ENCODE data around the gene TACC2.
"Not testable (repeated sequence)": the region's sequence is repeated elsewhere in the genome, so short reads cannot be mapped to it uniquely, and the experiment has no call there.

The TACC2 gene

GRCh38 chr10:122201401-122201800, 212.4 kb downstream of the TACC2 start:
- no peak for DNase-seq

- not testable (repeated sequence) for DNase-seq
These were observed 214.2 kb downstream of the TACC2 start for GRCh38 chr10:122203180-122203579.

GRCh38 chr10:122204691-122205489, 215.9 kb downstream of the TACC2 start:
- DNase-seq, result no peak

GRCh38 chr10:122206471-122207065, 217.6 kb downstream of the TACC2 start:
- no peak for DNase-seq

GRCh38 chr10:122207163-122207562, 218.2 kb downstream of the TACC2 start:
- DNase-seq, result no peak

- no peak for DNase-seq
These were observed 218.6 kb downstream of the TACC2 start for GRCh38 chr10:122207596-122207995.

- no peak for DNase-seq
These were observed 219.8 kb downstream of the TACC2 start for GRCh38 chr10:122208571-122209430.

GRCh38 chr10:122210481-122211265, 221.7 kb downstream of the TACC2 start:
- no peak for DNase-seq

GRCh38 chr10:122213364-122213763, 224.4 kb downstream of the TACC2 start:
- DNase-seq, result no peak

GRCh38 chr10:122213766-122214165, 224.8 kb downstream of the TACC2 start:
- no peak for DNase-seq

GRCh38 chr10:122216047-122216446, 227.1 kb downstream of the TACC2 start:
- DNase-seq, result no peak

GRCh38 chr10:122219340-122219739, 230.4 kb downstream of the TACC2 start:
- DNase-seq, result no peak

- no peak for DNase-seq
These were observed 231.8 kb downstream of the TACC2 start for GRCh38 chr10:122220736-122221135.

- no peak for DNase-seq
These were observed 233.0 kb downstream of the TACC2 start for GRCh38 chr10:122221958-122222357.

- no peak for DNase-seq
These were observed 233.7 kb downstream of the TACC2 start for GRCh38 chr10:122222638-122223037.

- DNase-seq, result no peak
These were observed 235.2 kb downstream of the TACC2 start for GRCh38 chr10:122224159-122224558.

GRCh38 chr10:122225330-122225729, 236.4 kb downstream of the TACC2 start:
- DNase-seq, result no peak

- DNase-seq, result no peak
These were observed 238.8 kb downstream of the TACC2 start for GRCh38 chr10:122227754-122228153.

GRCh38 chr10:122229666-122230065, 240.7 kb downstream of the TACC2 start:
- DNase-seq, result no peak

GRCh38 chr10:122230222-122230621, 241.3 kb downstream of the TACC2 start:
- DNase-seq, result no peak

GRCh38 chr10:122232769-122233168, 243.8 kb downstream of the TACC2 start:
- DNase-seq, result no peak

GRCh38 chr10:122233857-122234348, 244.9 kb downstream of the TACC2 start:
- DNase-seq, result no peak

- no peak for DNase-seq
These were observed 245.5 kb downstream of the TACC2 start for GRCh38 chr10:122234416-122234815.
